ENCODE data around the gene MT1F.

GRCh38 chr16:56702836-56703235 is 45.1 kb downstream of the MT1F start:
- TF ChIP-seq CTCF (IDR thresholded peaks at IDR 0.05; ENCODE audit: low read length) = no peak
- TF ChIP-seq EZH2 (IDR thresholded peaks at IDR 0.05; ENCODE audit: borderline replicate concordance, low read length) = no peak
